ENCODE results near the gene TLE2. TPM values are rescaled to one million over a fixed set of nuclear protein-coding genes. Genes with fewer than 3 reads are reported as not detected.

The TLE2 gene
- total and polyA plus RNA-seq, 9 of the 15 experiments (the other 6 are each of a cell fraction or from before 2014, with no cell fraction given), result 0.35 to 13.1 (median 6.2) TPM

DNA sequence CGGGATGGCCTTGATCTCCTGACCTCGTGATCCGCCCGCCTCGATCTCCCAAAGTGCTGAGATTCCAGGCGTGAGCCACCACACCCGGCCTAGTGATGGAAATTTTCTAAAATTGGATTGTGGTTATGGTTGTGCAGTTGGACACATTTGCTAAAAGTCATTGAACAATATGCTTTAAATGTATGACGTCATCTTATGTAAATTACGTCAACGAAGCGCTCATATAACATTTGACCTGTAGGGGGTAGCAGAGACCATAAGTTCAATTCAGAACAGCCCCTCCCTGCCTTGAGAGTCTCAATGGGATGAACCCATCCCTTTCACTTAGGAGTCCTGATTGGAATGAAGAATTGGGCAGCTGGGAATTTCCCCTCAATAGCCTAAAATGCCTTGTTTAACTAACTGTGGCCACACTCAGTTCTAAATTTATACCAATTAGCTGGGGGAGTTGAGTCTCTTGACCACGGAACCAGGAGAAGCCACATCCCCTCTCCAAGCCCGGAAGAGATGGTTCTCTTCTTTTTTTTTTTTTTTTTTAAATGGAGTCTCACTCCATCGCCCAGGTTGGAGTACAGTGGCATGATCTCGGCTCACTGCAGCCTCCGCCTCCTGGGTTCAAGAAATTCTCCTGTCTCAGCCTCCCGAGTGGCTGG lies 66.9 kb downstream of the TLE2 start (continued):
- TF ChIP-seq HDAC6 (IDR thresholded peaks at IDR 0.05; ENCODE audit: low read depth, low read length) (no peak), NR2F6 (CRISPR knock-in tag; IDR thresholded peaks at IDR 0.05) (no peak), PHTF2 (CRISPR knock-in tag; IDR thresholded peaks at IDR 0.05) (no peak), PHB (CRISPR knock-in tag; IDR thresholded peaks at IDR 0.05) (no peak), ZNF274 (IDR thresholded peaks at IDR 0.05; ENCODE audit: borderline replicate concordance, low read depth, low read length) (no peak), JUN (IDR thresholded peaks at IDR 0.05; ENCODE audit: borderline replicate concordance, low read depth, low read length) (peak; percentile 100), JUN (CRISPR knock-in tag; IDR thresholded peaks at IDR 0.05; ENCODE audit: borderline replicate concordance) (peak; percentile 85; the same call in 1 of the 2 replicates), ZFP30 (CRISPR knock-in tag; IDR thresholded peaks at IDR 0.05; ENCODE audit: borderline replicate concordance) (no peak), ZNF311 (CRISPR knock-in tag; IDR thresholded peaks at IDR 0.05) (peak; percentile 77; the same call in 1 of the 2 replicates), STAT5B (CRISPR knock-in tag; IDR thresholded peaks at IDR 0.05) (no peak), RB1 (IDR thresholded peaks at IDR 0.05; ENCODE audit: low read depth) (peak; percentile 73), TOE1 (IDR thresholded peaks at IDR 0.05; ENCODE audit: borderline replicate concordance) (peak; percentile 42; the same call in 1 of the 2 replicates), TOE1 (CRISPR knock-in tag; IDR thresholded peaks at IDR 0.05; ENCODE audit: borderline replicate concordance, low read depth) (no peak), KDM1A (IDR thresholded peaks at IDR 0.05) (0 out of 4 replicates have a peak, but pooled peaks of 1 of the 2 experiments have one; percentile 33), NR4A1 (CRISPR knock-in tag; IDR thresholded peaks at IDR 0.05) (no peak), NR4A1 (tag; IDR thresholded peaks at IDR 0.05) (no peak), ZBTB1 (CRISPR knock-in tag; IDR thresholded peaks at IDR 0.05; ENCODE audit: borderline replicate concordance, low read depth) (no peak), ZNF830 (CRISPR knock-in tag; IDR thresholded peaks at IDR 0.05) (no peak), HDAC8 (tag; IDR thresholded peaks at IDR 0.05) (no peak)
- TF ChIP-seq, protein P1, sequence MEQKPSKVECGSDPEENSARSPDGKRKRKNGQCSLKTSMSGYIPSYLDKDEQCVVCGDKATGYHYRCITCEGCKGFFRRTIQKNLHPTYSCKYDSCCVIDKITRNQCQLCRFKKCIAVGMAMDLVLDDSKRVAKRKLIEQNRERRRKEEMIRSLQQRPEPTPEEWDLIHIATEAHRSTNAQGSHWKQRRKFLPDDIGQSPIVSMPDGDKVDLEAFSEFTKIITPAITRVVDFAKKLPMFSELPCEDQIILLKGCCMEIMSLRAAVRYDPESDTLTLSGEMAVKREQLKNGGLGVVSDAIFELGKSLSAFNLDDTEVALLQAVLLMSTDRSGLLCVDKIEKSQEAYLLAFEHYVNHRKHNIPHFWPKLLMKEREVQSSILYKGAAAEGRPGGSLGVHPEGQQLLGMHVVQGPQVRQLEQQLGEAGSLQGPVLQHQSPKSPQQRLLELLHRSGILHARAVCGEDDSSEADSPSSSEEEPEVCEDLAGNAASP (IDR thresholded peaks at IDR 0.05), result no peak
- TF ChIP-seq, protein P2, sequence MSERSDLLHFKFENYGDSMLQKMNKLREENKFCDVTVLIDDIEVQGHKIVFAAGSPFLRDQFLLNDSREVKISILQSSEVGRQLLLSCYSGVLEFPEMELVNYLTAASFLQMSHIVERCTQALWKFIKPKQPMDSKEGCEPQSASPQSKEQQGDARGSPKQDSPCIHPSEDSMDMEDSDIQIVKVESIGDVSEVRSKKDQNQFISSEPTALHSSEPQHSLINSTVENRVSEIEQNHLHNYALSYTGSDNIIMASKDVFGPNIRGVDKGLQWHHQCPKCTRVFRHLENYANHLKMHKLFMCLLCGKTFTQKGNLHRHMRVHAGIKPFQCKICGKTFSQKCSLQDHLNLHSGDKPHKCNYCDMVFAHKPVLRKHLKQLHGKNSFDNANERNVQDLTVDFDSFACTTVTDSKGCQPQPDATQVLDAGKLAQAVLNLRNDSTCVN (CRISPR knock-in tag; IDR thresholded peaks at IDR 0.05), result no peak
- TF ChIP-seq, protein P3, sequence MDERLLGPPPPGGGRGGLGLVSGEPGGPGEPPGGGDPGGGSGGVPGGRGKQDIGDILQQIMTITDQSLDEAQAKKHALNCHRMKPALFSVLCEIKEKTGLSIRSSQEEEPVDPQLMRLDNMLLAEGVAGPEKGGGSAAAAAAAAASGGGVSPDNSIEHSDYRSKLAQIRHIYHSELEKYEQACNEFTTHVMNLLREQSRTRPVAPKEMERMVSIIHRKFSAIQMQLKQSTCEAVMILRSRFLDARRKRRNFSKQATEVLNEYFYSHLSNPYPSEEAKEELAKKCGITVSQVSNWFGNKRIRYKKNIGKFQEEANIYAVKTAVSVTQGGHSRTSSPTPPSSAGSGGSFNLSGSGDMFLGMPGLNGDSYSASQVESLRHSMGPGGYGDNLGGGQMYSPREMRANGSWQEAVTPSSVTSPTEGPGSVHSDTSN (CRISPR knock-in tag; IDR thresholded peaks at IDR 0.05; ENCODE audit: low read depth), result no peak
- TF ChIP-seq, protein P3 (tag; conservative IDR thresholded peaks at IDR 0.05; ENCODE audit: low read depth), result no peak; the same call in 1 of the 2 replicates
- TF ChIP-seq, protein P4, sequence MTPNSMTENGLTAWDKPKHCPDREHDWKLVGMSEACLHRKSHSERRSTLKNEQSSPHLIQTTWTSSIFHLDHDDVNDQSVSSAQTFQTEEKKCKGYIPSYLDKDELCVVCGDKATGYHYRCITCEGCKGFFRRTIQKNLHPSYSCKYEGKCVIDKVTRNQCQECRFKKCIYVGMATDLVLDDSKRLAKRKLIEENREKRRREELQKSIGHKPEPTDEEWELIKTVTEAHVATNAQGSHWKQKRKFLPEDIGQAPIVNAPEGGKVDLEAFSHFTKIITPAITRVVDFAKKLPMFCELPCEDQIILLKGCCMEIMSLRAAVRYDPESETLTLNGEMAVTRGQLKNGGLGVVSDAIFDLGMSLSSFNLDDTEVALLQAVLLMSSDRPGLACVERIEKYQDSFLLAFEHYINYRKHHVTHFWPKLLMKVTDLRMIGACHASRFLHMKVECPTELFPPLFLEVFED (CRISPR knock-in tag; conservative IDR thresholded peaks at IDR 0.05), result no peak; the same call in 1 of the 2 replicates
